ENCODE data around the gene DDB1.

DNA sequence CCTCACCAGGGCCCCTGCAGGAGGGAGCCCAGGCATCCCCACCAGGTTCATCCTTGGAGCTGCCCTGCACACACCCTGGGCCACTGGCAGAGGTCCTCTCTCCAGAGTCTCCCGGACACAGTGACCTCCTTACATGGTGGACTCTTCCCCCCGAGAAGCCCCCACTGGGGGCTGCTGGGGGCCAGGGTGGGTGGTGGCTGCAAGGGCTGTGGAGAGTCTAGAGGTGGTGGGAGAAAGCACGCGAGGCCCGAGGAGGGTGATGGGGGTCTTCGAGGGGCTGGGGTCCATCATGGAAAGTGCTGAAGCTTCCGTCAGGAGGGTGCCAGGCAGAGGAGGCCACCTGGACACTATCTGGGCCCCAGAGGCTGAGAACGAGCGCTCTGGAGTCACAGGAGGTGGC lies 74.4 kb downstream of the DDB1 start:
- TF ChIP-seq POLR2AphosphoS5 (IDR thresholded peaks at IDR 0.05) (no peak), CTCF (IDR thresholded peaks at IDR 0.05) (no peak)

Data from esophagus muscularis mucosa (tissue), 3 donors.